WI38 (cell line): ENCODE data around the gene DLX4.

Experiments used
- H3K4me3 ChIP-seq: 2 replicates; pipeline ENCODE4 v1.5.1; 2011; ENCODE audit warnings: low read depth, mild to moderate bottlenecking, control low read depth, low read length
- TF ChIP-seq, protein P1 (sequence below): IDR thresholded peaks from 2 replicates; pipeline ENCODE4 v1.5.1; 2012; ENCODE audit warnings: low read depth, mild to moderate bottlenecking, control low read depth, low read length

DLX4 gene

GRCh38 chr17:49928126-49928800, 40.7 kb upstream of the DLX4 start:
- TF ChIP-seq, protein P1, sequence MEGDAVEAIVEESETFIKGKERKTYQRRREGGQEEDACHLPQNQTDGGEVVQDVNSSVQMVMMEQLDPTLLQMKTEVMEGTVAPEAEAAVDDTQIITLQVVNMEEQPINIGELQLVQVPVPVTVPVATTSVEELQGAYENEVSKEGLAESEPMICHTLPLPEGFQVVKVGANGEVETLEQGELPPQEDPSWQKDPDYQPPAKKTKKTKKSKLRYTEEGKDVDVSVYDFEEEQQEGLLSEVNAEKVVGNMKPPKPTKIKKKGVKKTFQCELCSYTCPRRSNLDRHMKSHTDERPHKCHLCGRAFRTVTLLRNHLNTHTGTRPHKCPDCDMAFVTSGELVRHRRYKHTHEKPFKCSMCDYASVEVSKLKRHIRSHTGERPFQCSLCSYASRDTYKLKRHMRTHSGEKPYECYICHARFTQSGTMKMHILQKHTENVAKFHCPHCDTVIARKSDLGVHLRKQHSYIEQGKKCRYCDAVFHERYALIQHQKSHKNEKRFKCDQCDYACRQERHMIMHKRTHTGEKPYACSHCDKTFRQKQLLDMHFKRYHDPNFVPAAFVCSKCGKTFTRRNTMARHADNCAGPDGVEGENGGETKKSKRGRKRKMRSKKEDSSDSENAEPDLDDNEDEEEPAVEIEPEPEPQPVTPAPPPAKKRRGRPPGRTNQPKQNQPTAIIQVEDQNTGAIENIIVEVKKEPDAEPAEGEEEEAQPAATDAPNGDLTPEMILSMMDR: no peak
- no peak overlapping the region for H3K4me3 ChIP-seq

DNA sequence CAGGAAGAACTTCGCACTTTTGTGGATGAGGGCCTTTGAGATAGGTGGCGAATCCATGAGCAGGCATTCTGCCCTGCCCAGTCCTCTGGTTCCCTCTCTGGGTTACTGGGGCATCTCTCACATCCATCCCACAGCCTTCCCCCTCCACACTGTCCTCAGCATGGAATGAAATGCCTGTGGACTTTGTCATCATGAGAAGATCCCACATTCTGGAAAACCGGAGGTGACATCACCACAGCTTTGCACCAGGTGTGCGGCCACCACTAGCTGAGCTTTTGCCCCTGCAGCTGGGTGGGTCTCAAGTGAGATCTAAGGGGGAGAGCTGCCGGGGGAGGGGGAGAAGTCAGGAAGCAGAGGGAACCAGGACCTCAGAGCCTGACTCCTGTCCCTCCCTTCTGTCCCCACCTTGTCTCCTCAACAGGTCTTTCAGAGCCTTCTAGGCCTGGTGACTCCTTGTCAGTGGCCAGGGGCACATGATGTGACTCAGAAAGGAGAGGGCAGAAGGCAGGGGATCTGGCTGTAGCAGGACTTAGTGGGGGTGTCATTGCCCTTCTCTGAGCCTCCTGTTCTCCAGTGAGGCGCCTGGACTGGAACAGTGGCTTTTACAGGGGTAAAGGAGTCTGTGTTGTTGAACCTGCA, 40.0 kb upstream of the DLX4 start:
- TF ChIP-seq, protein P1: no peak
- H3K4me3 ChIP-seq: no peak overlapping the region

- TF ChIP-seq, protein P1: no peak
- no peak overlapping the region for H3K4me3 ChIP-seq
These were observed 38.1 kb upstream of the DLX4 start for GRCh38 chr17:49930880-49931279.

- TF ChIP-seq, protein P1: no peak
- no peak overlapping the region for H3K4me3 ChIP-seq
These were observed 37.4 kb upstream of the DLX4 start for GRCh38 chr17:49931416-49932137.

GRCh38 chr17:49932138-49932723, 36.8 kb upstream of the DLX4 start:
- H3K4me3 ChIP-seq: no peak overlapping the region
- TF ChIP-seq, protein P1: no peak

DNA sequence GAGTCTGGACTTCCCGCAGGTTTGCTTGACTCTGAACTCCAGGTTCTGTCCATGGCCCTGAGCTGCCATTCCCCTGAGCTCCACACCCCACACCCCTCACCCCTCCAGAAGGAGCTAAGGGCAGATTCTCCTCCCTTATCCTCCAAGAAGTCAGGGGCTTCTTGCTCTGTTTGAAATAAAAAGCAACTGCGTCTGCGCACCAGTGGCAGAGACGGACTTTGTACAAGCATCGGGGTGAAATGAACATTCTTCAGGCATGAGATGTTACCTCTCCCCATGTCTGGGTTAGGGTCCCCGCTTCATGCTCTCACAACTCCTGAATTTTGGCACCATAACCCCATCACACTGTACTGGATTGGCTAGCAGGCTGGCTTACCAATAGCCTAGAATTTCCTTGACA, 36.1 kb upstream of the DLX4 start:
- no peak overlapping the region for H3K4me3 ChIP-seq
- TF ChIP-seq, protein P1: no peak
